Prostate gland (tissue), 2 donors: ENCODE results near the gene FHOD3. TPM values are rescaled to one million over a fixed set of nuclear protein-coding genes. Genes with fewer than 3 reads are reported as not detected.

Source experiments
- DNase-seq: peaks from one replicate; pipeline ENCODE4 v3.0.0-alpha.2; 2019; ENCODE audit warnings: low spot score
- H3K27ac ChIP-seq, 2 donors: fragments of 200-600 bp; sonication (generic); 2 replicates each; pipeline ENCODE4 v1.5.1; 2017 to 2019
- H3K27me3 ChIP-seq: fragments of 200-600 bp; sonication (generic); replicated peaks from 2 replicates; pipeline ENCODE4 v1.5.1; 2019; ENCODE audit not compliant: insufficient read depth
- H3K36me3 ChIP-seq, 2 donors: fragments of 200-600 bp; sonication (generic); 1 replicate in 1 of 2; 2 replicates in 1 of 2; pipeline versions ENCODE4 v1.5.1 to v1.8.1; 2017 to 2019
- H3K4me1 ChIP-seq: fragments of 200-600 bp; sonication (generic); replicated peaks from 2 replicates; pipeline ENCODE4 v1.5.1; 2019
- H3K4me3 ChIP-seq, 2 donors: fragments of 200-600 bp; sonication (generic); 2 replicates each; pipeline ENCODE4 v1.5.1; 2017 to 2019
- H3K9me3 ChIP-seq: fragments of 200-600 bp; sonication (generic); 2 replicates; pipeline ENCODE4 v1.5.1; 2017
- POLR2A ChIP-seq: fragments of 450-650 bp; IDR thresholded peaks from one replicate; pipeline ENCODE4 v1.6.1; 2016; ENCODE audit warnings: antibody characterized with exemption, mild to moderate bottlenecking
- POLR2AphosphoS5 ChIP-seq: sonication (generic); formaldehyde crosslinking; IDR thresholded peaks from one replicate; pipeline ENCODE4 v1.6.1; 2017; ENCODE audit warnings: antibody characterized with exemption
- WGBS: methylation state at CpG from one replicate; pipeline ENCODE4 v1.1.5; 2018; 5-methylcytosine and 5-hydroxymethylcytosine counted together
- intact Hi-C: fragments of 100-400 bp; cut with DNase I; formaldehyde crosslinking; loops from one replicate; pipeline ENCODE4 v1.14.2; 2022
- total RNA-seq, 2 donors: library from RNA; depleted of rRNA; stranded (reverse); fragments of >200 nt; gene quantifications; one replicate each; pipeline ENCODE4 v1.1.0, GENCODE V29; 2016
- TF ChIP-seq, protein P1 (sequence below), 4 experiments: fragments of 200-600 bp in 2 of 4; fragments of 450-650 bp in 2 of 4; sonication (generic) in 2 of 4; IDR thresholded peaks; 1 replicate in 3 of 4; 2 replicates in 1 of 4; pipeline ENCODE4 v1.5.1; 2016 to 2019; ENCODE audit warnings: antibody characterized with exemption in 4 of 4, mild to moderate bottlenecking in 2 of 4, moderate library complexity in 2 of 4

FHOD3 gene
- total RNA-seq, 2 donors from 2014 or later: 25.1 to 52.5 TPM

DNA sequence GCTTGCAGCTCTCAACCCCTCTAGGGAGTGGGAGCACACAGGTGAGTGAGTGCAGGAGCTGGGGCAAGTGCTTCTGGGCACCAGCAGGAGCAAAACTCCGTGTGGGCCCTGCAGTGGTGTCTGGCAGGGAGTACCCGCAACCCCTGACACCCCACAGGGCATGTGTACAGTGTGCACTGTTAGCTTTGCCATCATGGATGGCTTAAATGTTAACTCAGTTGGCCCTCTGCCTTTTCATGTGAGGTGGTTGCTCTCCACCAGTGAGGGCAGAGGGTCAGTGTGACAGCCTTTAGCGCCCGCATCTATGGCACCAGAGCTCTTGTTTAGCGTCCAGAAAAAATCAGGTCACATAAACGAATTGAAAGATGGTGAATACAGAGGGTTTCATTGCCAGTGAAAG is 438.6 kb downstream of the FHOD3 start:
- TF ChIP-seq POLR2AphosphoS5: no peak
- TF ChIP-seq POLR2A: no peak
- TF ChIP-seq, protein P1, sequence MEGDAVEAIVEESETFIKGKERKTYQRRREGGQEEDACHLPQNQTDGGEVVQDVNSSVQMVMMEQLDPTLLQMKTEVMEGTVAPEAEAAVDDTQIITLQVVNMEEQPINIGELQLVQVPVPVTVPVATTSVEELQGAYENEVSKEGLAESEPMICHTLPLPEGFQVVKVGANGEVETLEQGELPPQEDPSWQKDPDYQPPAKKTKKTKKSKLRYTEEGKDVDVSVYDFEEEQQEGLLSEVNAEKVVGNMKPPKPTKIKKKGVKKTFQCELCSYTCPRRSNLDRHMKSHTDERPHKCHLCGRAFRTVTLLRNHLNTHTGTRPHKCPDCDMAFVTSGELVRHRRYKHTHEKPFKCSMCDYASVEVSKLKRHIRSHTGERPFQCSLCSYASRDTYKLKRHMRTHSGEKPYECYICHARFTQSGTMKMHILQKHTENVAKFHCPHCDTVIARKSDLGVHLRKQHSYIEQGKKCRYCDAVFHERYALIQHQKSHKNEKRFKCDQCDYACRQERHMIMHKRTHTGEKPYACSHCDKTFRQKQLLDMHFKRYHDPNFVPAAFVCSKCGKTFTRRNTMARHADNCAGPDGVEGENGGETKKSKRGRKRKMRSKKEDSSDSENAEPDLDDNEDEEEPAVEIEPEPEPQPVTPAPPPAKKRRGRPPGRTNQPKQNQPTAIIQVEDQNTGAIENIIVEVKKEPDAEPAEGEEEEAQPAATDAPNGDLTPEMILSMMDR (IDR thresholded peaks at IDR 0.05): no peak

DNA sequence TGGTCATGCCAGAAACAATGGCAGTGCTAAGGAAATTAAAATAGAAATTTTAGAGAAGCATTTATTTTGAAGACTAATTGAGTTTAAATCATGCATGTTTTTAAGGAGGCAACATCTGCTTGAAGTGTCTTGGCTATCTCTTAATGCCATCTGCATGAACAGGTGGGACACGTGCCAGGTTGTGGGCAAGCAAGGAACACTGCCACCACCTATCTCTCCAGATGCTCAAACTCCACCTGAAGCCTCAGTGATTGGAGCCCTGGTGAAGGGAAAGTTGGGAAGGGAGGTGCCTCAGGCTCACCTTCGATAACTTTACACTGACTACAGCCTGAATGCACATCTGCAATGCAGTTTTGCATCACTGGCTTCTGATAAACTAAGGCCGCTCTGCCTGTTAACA is 439.8 kb downstream of the FHOD3 start:
- no peak for TF ChIP-seq POLR2A
- Histone ChIP-seq H3K4me3 (no peak overlapping the region), H3K9me3 (no peaks in the 10 kb centered on the region), H3K27me3 (no peaks in the 10 kb centered on the region), H3K4me1 (no peaks in the 10 kb centered on the region), H3K36me3 (no peaks in the 10 kb centered on the region), H3K27ac (no peak overlapping the region)
- DNase-seq: no peak
- WGBS: 93% methylated on average over 3 of the region's 3 CpGs
- intact Hi-C loops: no loop called here

More for the DNA sequence above, 438.6 kb downstream of the FHOD3 start:
- no peaks in the 10 kb centered on the region for H3K9me3 ChIP-seq
- no peaks in the 10 kb centered on the region for H3K4me1 ChIP-seq
- H3K27me3 ChIP-seq: no peaks in the 10 kb centered on the region
- H3K27ac ChIP-seq: no peak overlapping the region
- intact Hi-C loops: no loop called here
- H3K4me3 ChIP-seq: no peak overlapping the region
- H3K36me3 ChIP-seq: no peaks in the 10 kb centered on the region
- 93% methylated on average over 6 of the region's 6 CpGs for WGBS
- no peak for DNase-seq

DNA sequence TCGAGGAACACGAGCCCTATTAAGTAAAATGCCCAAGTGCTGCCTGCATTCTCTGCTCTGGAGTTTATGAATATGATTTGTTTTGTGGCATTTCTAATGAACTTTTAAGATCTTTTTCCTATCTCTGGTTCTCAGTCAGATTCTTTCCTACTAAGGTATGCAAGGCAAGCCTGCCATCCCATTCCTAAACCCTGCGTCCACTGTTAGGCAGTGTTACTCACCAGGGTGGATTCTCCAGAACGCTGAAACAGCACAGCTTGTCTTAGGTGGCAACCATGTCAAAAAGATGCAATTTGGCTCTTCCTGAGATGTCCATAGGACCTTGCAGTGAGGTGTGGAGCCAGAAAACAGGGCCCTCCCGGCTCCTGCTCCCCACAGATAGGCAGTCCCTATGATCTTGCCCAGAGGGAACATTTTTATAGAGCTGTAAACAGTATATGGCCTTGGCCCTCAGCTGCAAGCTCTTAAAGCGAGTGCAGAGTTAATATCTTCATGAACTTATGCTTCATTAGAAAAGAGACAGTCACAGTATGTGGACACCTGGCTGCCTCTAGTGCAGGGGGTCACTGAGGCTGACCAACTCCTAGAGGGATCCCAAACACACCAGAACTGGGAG is 446.9 kb downstream of the FHOD3 start:
- Histone ChIP-seq H3K36me3 (no peaks in the 10 kb centered on the region), H3K9me3 (no peaks in the 10 kb centered on the region), H3K27me3 (no peaks in the 10 kb centered on the region), H3K4me1 (no peaks in the 10 kb centered on the region), H3K27ac (peak overlapping the region; percentile 13 to 30), H3K4me3 (no peak overlapping the region)
- no peak for DNase-seq
- whole genome bisulfite sequencing: 59% methylated on average over 6 of the region's 6 CpGs
- TF ChIP-seq POLR2A (no peak), POLR2AphosphoS5 (no peak)
- TF ChIP-seq, protein P1 (IDR thresholded peaks at IDR 0.05): no peak
- intact Hi-C loops: no loop called here

DNA sequence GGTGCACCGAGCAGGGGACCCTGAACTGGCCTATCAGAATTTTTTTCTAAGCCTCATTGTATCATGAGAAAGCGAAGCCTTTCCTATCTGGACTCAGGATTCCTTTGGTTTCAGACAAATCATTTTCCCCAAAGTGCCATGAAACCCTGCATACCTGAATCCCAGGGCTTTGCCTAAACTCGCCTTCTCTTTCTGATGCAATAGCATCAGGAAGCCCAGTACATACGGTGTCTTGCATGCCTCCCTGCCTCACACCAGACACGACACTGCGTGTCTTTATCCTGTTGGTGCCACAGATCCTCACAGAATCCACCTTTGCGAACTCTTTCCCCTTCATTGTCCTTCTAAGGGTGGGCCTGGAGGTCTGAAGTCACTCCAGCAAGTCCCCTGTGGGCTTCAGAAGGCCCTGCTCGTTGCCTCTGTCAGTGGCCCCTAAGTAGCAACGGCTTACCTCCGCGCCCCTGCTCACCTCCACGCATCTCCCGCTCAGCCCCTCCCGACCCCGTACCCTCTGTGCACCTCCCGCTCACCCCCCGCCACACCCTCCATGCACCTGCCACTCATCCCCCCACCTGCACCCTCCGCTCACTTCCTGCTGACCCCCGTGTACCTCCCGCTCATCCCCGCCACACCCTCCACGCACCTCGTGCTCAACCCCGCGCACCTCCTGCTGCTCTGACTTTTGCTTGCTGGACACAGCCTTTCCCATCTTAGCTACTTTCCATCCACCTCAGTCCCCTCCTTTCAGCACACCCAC is 447.9 kb downstream of the FHOD3 start:
- no peak overlapping the region for H3K4me3 ChIP-seq
- H3K4me1 ChIP-seq: no peaks in the 10 kb centered on the region
- peak overlapping the region; percentile 13 to 30 for H3K27ac ChIP-seq
- WGBS: 87% methylated on average over 25 of the region's 25 CpGs
- intact Hi-C loops: no loop called here
- no peak for DNase-seq
- TF ChIP-seq POLR2AphosphoS5 (no peak), POLR2A (no peak)
- TF ChIP-seq, protein P1 (IDR thresholded peaks at IDR 0.05): no peak
- no peaks in the 10 kb centered on the region for H3K27me3 ChIP-seq
- no peaks in the 10 kb centered on the region for H3K9me3 ChIP-seq
- no peaks in the 10 kb centered on the region for H3K36me3 ChIP-seq

DNA sequence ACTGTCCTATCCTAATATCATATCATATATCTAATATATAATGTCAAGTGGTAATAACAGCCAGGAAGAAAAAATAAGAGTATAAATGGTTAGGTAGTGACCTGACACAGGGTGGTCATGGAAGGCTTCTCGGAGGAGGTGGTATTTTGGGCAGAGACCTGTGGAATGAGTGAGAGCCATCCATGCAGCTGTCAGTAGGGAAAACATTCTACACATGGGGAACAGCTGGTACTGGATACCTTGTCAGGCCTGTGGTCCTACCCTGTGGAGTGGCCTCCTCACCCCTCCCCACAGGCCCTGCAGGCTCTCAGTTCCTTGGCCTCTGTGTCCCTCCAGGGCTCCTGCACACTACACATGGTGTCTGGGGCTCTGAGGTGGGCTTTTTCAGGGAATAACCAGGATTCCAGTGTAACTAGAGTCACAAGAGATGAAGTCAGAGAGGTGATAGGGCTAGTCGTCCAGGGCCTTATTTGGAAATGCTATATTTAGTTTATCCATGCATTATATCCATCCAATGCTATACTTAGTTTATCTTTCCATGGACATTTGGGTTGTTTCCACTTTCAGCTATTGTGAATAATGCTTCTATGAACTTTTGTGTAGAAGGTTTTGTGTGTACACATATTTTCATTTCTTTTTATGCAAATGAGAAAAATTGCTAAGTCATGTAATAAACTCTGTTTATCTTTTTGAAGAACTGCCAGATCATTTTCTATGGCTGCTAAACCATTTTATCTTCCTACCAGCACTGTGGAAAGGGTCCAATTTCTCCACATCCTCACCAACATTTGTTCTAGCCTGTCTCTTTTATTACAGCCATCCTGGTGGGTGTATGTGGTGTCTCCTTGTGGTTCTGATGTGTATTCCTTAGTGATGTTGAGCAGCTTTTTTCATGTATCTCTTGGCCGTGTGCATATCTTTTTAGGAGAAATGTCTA is 455.7 kb downstream of the FHOD3 start:
- intact Hi-C loops: loop anchor here (10.0 kb wide), 1 partner anchor 458 kb away; the partner anchor contains the start of gene FHOD3
- H3K9me3 ChIP-seq: no peaks in the 10 kb centered on the region
- H3K4me1 ChIP-seq: no peaks in the 10 kb centered on the region
- 60% methylated on average over 3 of the region's 3 CpGs for WGBS
- no peaks in the 10 kb centered on the region for H3K36me3 ChIP-seq
- TF ChIP-seq, protein P1 (IDR thresholded peaks at IDR 0.05): no peak
- TF ChIP-seq POLR2A: no peak
- TF ChIP-seq POLR2AphosphoS5: no peak
- H3K27me3 ChIP-seq: no peaks in the 10 kb centered on the region
- no peak overlapping the region for H3K4me3 ChIP-seq
- DNase-seq: no peak
- no peak overlapping the region for H3K27ac ChIP-seq
